ENCODE data around the gene SWAP70. TPM values are rescaled to one million over a fixed set of nuclear protein-coding genes. Genes with fewer than 3 reads are reported as not detected.

Gene SWAP70
- total and polyA plus RNA-seq, 9 of the 15 experiments (the other 6 are each of a cell fraction or from before 2014, with no cell fraction given) = 1.7 to 4.9 (median 3.9) TPM

DNA sequence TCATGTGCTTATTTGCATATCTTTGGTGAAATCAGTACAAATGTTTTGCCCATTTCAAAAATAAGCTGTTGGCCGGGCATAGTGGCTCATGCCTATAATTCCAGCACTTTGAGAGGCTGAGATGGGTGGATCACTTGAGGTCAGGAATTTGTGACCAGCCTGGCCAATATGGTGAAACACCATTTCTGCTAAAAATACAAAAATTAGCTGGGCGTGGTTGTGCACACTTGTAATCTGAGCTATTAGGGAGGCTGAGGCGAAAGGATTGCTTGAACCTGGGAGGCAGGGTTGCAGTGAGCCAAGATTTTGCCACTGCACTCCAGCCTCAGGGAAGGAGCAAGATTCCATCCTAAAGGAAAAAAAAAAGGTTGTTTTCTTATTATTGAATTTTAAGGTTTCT lies 136.0 kb downstream of the SWAP70 start (continued):
- TF ChIP-seq, protein P1, sequence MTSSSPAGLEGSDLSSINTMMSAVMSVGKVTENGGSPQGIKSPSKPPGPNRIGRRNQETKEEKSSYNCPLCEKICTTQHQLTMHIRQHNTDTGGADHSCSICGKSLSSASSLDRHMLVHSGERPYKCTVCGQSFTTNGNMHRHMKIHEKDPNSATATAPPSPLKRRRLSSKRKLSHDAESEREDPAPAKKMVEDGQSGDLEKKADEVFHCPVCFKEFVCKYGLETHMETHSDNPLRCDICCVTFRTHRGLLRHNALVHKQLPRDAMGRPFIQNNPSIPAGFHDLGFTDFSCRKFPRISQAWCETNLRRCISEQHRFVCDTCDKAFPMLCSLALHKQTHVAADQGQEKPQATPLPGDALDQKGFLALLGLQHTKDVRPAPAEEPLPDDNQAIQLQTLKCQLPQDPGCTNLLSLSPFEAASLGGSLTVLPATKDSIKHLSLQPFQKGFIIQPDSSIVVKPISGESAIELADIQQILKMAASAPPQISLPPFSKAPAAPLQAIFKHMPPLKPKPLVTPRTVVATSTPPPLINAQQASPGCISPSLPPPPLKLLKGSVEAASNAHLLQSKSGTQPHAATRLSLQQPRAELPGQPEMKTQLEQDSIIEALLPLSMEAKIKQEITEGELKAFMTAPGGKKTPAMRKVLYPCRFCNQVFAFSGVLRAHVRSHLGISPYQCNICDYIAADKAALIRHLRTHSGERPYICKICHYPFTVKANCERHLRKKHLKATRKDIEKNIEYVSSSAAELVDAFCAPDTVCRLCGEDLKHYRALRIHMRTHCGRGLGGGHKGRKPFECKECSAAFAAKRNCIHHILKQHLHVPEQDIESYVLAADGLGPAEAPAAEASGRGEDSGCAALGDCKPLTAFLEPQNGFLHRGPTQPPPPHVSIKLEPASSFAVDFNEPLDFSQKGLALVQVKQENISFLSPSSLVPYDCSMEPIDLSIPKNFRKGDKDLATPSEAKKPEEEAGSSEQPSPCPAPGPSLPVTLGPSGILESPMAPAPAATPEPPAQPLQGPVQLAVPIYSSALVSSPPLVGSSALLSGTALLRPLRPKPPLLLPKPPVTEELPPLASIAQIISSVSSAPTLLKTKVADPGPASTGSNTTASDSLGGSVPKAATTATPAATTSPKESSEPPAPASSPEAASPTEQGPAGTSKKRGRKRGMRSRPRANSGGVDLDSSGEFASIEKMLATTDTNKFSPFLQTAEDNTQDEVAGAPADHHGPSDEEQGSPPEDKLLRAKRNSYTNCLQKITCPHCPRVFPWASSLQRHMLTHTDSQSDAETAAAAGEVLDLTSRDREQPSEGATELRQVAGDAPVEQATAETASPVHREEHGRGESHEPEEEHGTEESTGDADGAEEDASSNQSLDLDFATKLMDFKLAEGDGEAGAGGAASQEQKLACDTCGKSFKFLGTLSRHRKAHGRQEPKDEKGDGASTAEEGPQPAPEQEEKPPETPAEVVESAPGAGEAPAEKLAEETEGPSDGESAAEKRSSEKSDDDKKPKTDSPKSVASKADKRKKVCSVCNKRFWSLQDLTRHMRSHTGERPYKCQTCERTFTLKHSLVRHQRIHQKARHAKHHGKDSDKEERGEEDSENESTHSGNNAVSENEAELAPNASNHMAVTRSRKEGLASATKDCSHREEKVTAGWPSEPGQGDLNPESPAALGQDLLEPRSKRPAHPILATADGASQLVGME (CRISPR knock-in tag; IDR thresholded peaks at IDR 0.05) = no peak
- TF ChIP-seq CXXC5 (CRISPR knock-in tag; IDR thresholded peaks at IDR 0.05) = no peak
- TF ChIP-seq, protein P2, sequence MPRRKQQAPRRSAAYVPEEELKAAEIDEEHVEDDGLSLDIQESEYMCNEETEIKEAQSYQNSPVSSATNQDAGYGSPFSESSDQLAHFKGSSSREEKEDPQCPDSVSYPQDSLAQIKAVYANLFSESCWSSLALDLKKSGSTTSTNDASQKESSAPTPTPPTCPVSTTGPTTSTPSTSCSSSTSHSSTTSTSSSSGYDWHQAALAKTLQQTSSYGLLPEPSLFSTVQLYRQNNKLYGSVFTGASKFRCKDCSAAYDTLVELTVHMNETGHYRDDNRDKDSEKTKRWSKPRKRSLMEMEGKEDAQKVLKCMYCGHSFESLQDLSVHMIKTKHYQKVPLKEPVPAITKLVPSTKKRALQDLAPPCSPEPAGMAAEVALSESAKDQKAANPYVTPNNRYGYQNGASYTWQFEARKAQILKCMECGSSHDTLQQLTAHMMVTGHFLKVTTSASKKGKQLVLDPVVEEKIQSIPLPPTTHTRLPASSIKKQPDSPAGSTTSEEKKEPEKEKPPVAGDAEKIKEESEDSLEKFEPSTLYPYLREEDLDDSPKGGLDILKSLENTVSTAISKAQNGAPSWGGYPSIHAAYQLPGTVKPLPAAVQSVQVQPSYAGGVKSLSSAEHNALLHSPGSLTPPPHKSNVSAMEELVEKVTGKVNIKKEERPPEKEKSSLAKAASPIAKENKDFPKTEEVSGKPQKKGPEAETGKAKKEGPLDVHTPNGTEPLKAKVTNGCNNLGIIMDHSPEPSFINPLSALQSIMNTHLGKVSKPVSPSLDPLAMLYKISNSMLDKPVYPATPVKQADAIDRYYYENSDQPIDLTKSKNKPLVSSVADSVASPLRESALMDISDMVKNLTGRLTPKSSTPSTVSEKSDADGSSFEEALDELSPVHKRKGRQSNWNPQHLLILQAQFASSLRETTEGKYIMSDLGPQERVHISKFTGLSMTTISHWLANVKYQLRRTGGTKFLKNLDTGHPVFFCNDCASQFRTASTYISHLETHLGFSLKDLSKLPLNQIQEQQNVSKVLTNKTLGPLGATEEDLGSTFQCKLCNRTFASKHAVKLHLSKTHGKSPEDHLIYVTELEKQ (CRISPR knock-in tag; IDR thresholded peaks at IDR 0.05) = no peak
- TF ChIP-seq NCOA2 (IDR thresholded peaks at IDR 0.05; ENCODE audit: partially characterized antibody in 2 of 2) = no peak
- no peak for TF ChIP-seq ESRRB (CRISPR knock-in tag; IDR thresholded peaks at IDR 0.05; ENCODE audit: borderline replicate concordance)
- TF ChIP-seq ZFP30 (CRISPR knock-in tag; IDR thresholded peaks at IDR 0.05; ENCODE audit: borderline replicate concordance) = no peak

Data from K562 (cell line).